Spleen (tissue), 7 donors: ENCODE measurements around the gene EVA1B.

ENCODE experiments used
- CTCF ChIP-seq, 11 experiments: fragments of 200-600 bp in 7 of 11; fragments of 450-650 bp in 4 of 11; sonication (generic) in 4 of 11; IDR thresholded peaks in 8 of 11; conservative IDR thresholded peaks in 3 of 11; 1 replicate in 7 of 11; 2 replicates in 4 of 11; pipeline versions ENCODE4 v1.4.0 to v1.8.0; 2016 to 2021; ENCODE audit warnings: antibody characterized with exemption in 11 of 11, inconsistent platforms in 4 of 11, mild to moderate bottlenecking in 1 of 11
- POLR2A ChIP-seq, 3 donors: fragments of 450-650 bp; IDR thresholded peaks; one replicate each; pipeline ENCODE4 v1.5.1; 2017; ENCODE audit warnings: antibody characterized with exemption in 3 of 3, mild to moderate bottlenecking in 1 of 3
- donor health status: DM: no; HTN: no; CAD: no; lungs with moderate emphysema.
- donor health status: DM: no; HTN: no; CAD: no.
- donor health status: DM: no; HTN: no; CAD: no.

DNA sequence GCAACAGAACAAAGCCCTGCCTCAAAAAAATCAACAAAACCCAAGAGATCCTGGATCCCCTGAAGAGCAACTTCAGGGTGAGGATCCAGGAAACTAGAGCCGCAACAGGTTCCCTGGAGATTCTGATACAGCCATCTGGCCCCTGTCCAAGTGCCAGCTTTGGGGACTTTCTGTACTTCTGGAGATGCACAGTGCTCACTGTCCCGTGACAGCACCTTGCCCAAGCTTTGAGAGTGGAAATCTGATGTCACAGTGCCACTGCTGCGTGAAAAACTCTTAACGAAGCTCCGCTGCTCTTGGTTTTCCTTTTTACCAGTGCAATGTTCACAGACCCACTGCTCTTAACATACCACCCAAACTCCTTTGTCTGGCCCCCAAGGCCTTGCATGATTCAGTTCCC is 35.9 kb upstream of the EVA1B start:
- no peak for TF ChIP-seq CTCF (IDR thresholded peaks at IDR 0.05 in 8 of 11, conservative IDR thresholded peaks at IDR 0.05 in 3 of 11)
- TF ChIP-seq POLR2A (IDR thresholded peaks at IDR 0.05) = no peak
